ES-I3 (cell line): ENCODE measurements around the gene CDH12.
"Not testable (repeated sequence)": the region's sequence is repeated elsewhere in the genome, so short reads cannot be mapped to it uniquely, and the experiment has no call there.

Source experiments
- H3K36me3 ChIP-seq: 2 replicates; pipeline ENCODE4 v1.6.1; 2013; ENCODE audit warnings: mild to moderate bottlenecking, low read length, control low read depth, moderate library complexity; ENCODE audit not compliant: insufficient read depth
- H3K4me1 ChIP-seq: 2 replicates; pipeline ENCODE4 v1.6.1; 2013; ENCODE audit warnings: mild to moderate bottlenecking, control low read depth, low read length; ENCODE audit not compliant: insufficient read depth
- H3K9ac ChIP-seq: 2 replicates; pipeline ENCODE4 v1.6.1; 2013; ENCODE audit warnings: low read depth, mild to moderate bottlenecking, low read length, moderate library complexity
- H3K9me3 ChIP-seq: 2 replicates; pipeline ENCODE4 v1.6.1; 2013; ENCODE audit warnings: mild to moderate bottlenecking, low read length, moderate library complexity; ENCODE audit not compliant: control insufficient read depth, insufficient read depth

CDH12 gene

DNA sequence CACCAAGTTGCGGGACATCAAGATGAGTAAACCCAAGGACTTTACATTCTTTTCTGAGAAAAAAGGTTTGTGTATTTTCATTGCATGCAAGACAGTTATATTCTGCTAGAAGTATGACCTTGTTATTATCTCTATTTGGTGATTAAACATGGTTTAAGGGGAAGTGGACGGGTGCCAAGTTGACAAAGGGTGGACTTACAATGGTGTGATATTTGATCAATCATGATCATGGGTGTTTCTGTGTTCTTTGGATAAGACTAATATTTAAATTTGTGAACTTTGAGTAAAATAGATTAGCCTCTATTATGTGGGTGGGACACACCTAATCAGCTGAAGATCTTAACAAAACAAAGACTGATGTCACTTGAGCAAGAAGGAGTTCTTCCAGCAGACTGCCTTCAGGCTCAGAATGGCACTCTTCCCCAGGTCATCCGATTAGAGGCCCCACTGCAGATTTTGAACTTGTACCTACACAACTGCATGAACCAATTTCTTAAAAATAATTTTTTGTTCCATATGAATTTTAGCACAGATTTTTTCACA, 782.9 kb downstream of the CDH12 start:
- H3K4me1 ChIP-seq = no peaks in the 10 kb centered on the region
- no peaks in the 10 kb centered on the region for H3K9me3 ChIP-seq
- H3K9ac ChIP-seq = no peak overlapping the region
- H3K36me3 ChIP-seq = no peaks in the 10 kb centered on the region

DNA sequence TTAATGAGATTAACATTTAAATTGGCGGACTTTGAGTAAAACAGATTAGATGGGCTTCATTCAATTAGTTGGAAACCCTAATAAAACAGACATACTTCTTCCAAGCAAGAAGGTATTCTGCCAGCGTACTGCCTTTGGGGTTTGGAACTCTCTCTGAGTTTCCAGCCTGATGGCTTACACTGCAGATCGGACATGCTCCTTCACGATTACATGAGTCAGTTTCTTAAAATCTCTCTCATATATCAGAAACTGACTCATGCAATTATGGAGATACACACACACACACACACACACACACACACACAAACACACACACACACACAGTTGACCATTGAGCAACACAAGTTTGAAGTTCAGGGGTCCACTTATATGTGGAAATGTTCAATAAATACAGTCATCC, 789.4 kb downstream of the CDH12 start:
- no peaks in the 10 kb centered on the region for H3K36me3 ChIP-seq
- H3K4me1 ChIP-seq = no peaks in the 10 kb centered on the region
- H3K9me3 ChIP-seq = no peaks in the 10 kb centered on the region
- H3K9ac ChIP-seq = no peak overlapping the region

DNA sequence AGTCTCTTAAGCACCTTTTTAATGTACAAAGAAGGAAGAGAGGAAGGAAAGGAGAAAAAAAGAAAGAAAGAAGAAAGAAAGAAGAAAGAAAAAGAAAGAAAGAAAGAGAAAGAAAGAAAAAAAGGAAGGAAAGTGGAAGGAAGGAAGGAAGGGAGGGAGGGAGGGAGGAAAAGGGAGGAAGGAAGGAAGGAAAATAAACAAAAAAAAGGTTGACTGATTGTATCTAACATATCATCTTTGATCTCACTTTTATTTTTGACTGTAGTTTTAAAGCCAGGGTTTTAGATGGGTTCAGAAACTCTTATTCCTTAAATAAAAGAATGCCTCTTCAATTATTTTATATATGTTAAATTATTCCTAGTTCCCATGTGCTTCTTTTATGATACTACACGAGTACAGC, 794.5 kb downstream of the CDH12 start:
- no peaks in the 10 kb centered on the region for H3K9me3 ChIP-seq
- no peaks in the 10 kb centered on the region for H3K36me3 ChIP-seq
- no peak overlapping the region for H3K9ac ChIP-seq
- H3K4me1 ChIP-seq = no peaks in the 10 kb centered on the region

DNA sequence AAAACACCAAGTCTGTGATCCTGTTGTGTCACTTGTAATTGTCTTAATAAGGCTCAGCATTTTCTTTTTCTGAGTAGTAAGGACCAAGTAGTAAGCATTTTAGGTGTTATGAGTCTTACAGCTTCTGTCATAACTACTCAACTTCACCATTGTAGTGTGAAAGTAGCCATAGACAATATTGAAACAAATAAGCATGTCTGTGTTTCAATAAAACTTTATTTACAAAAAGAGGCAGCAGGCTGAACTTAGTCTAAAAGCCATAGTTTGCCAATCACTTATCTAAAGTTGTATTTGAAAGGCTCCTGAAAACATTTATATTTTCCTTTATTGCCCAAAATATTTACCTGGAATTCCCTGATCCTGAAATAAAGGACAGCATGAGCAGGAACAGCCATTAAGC, 796.1 kb downstream of the CDH12 start:
- no peaks in the 10 kb centered on the region for H3K36me3 ChIP-seq
- H3K9me3 ChIP-seq = no peaks in the 10 kb centered on the region
- H3K9ac ChIP-seq = no peak overlapping the region
- no peaks in the 10 kb centered on the region for H3K4me1 ChIP-seq

DNA sequence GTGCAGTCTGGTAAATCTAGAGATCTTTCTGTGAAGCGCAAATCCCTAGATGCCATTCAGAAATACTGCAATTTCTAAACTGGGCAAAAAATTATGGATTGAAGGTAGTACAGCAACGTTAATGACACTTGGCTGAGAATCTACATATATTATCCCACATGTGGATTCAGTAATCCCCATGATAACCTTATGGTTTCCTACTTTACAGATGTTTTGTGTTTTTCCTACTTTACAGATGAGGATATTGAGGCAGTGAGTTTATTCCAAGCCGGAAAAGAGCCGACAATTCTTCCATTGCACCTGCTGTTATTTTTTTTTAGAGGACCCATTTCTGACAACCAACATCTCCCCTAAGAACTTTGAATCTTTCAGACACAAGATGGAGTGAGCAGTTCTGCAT, 796.5 kb downstream of the CDH12 start:
- Histone ChIP-seq H3K4me1 (no peaks in the 10 kb centered on the region), H3K9ac (no peak overlapping the region), H3K36me3 (no peaks in the 10 kb centered on the region), H3K9me3 (no peaks in the 10 kb centered on the region)

DNA sequence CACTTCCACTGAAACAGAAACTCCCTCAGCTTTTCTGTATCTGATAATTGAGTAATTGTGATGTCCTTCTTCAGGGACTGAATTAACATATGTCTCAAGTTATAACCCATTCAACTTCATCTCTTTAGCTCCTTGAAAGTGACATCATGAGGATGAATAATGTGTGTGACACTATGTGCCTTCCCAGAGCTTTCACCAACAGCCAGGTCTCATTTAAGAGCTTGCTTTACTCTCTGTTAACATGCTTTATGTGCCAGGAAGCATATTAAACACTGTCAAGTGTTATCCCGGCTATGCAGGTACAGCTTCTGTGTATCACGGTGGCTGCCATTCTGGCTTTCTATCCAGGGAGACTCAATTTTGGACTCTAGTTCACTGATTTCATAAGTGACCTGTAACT, 799.9 kb downstream of the CDH12 start:
- H3K9me3 ChIP-seq = no peaks in the 10 kb centered on the region
- no peak overlapping the region for H3K9ac ChIP-seq
- H3K36me3 ChIP-seq = no peaks in the 10 kb centered on the region
- no peaks in the 10 kb centered on the region for H3K4me1 ChIP-seq

DNA sequence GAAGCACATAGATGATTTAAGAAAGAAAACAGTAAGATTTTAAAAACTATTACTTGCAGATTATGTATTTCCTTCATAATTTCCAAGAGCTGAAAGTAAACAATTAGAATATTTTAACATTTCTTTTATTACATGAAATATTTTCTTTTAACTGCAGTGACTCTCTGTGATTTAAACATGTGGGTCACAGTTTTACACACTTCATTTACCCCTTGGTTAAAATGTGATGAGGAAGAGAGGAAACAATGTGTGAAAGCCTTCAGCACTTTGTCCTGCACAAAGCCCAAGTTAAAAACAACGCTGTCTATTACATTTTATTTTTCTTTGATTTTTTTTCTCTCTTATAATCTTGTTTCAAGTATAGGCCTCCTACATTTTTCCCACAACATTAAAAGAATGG, 801.3 kb downstream of the CDH12 start:
- Histone ChIP-seq H3K4me1 (no peaks in the 10 kb centered on the region), H3K9ac (no peak overlapping the region), H3K36me3 (no peaks in the 10 kb centered on the region), H3K9me3 (no peaks in the 10 kb centered on the region)

DNA sequence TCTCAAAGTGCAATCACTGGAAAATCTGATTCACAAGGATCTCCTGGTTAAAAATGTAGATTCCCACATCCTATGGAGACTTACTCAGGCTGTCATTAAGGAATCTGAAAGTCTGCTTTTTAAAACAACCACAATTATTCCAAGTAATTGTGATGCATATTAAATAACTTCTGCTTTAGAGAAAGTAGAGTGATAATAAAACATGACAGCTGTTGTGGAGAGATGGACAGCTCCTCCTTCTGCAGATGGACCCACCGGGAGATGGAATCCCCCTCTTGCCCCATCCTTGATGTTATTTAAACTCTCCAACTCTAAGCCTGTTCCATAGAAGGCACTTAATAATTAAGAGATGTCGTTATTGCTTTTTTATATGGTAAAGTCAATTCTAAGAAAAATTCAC, 802.2 kb downstream of the CDH12 start:
- no peaks in the 10 kb centered on the region for H3K9me3 ChIP-seq
- H3K9ac ChIP-seq = no peak overlapping the region
- H3K36me3 ChIP-seq = no peaks in the 10 kb centered on the region
- no peaks in the 10 kb centered on the region for H3K4me1 ChIP-seq

DNA sequence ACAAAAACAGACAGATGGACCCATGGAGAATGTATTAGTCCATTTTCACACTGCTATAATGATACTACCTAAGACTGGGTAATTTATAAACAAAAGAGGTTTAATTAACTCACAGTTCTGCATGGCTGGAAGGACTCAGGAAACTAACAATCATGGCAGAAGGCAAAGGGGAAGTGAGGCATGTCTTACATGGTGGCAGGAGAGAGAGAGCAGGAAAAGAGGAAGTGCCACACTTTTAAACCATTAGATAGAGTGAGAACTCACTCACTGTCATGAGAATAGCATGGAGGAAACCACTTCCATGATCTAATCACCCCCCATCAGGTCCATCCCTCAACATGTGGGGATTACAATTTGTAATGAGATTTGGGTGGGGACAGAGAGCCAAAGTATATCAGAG, 808.9 kb downstream of the CDH12 start:
- H3K9me3 ChIP-seq = no peaks in the 10 kb centered on the region; the same call in 1 of the 2 replicates
- no peak overlapping the region for H3K9ac ChIP-seq
- no peaks in the 10 kb centered on the region for H3K36me3 ChIP-seq
- no peaks in the 10 kb centered on the region for H3K4me1 ChIP-seq

DNA sequence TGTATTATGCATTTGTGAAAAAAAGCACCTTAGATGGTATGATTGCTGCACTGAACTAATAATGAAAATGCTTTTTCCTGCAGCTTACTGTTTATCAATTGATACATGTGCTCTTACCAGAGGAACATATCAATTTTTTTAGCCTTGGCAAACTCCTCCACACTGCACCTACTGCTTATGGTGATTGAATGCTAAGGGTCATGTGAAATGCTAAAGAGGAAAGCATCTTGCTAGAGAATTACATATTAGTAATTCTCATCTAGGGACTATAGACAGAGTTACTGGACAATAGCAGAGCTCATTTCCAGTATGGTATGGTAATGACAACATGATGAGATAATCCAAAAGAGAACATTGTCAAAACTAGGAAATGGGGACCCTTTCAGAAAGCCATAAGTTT, 817.1 kb downstream of the CDH12 start:
- H3K36me3 ChIP-seq = no peaks in the 10 kb centered on the region
- no peaks in the 10 kb centered on the region for H3K4me1 ChIP-seq
- no peaks in the 10 kb centered on the region for H3K9me3 ChIP-seq
- no peak overlapping the region for H3K9ac ChIP-seq

DNA sequence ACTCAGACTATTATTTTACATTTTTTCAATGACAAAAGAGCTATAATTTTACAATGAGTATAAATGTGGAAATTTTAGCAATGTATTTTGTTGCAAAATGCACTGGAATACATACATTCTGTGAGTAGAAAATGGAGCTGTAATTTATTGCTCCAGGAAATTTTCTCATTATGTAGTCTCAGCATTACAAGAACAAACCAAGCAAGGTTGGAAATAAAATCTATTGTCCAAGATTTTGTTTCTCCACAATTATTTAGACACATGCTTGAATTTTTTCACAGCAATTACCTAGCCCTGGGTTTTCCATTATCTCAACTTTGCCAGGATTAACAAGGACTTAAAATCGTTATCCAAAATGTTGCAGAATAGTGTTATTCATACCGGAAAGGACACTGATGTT, 820.1 kb downstream of the CDH12 start:
- no peak overlapping the region for H3K9ac ChIP-seq

DNA sequence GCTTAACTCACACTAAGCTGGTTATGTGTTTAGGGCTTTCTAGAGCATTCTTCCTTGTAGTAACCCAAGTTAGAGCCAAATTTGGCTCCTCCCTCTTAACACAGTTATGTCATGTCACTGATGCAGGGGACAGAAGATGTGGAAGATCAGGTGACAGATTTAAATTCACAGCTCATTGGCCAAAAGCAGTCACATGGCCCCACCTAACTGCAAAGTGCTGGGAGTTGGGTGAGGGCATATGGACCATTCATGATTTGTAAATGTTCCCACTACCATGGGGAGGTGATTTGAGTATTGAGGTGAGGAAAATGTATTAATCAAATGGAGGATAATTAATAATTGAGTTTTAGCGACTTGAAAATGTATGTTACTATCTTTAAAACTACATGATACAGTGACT, 829.4 kb downstream of the CDH12 start:
- Histone ChIP-seq H3K4me1 (no peaks in the 10 kb centered on the region), H3K36me3 (no peaks in the 10 kb centered on the region)

More for the DNA sequence above, 820.1 kb downstream of the CDH12 start:
- Histone ChIP-seq H3K4me1 (no peaks in the 10 kb centered on the region), H3K9me3 (no peaks in the 10 kb centered on the region), H3K36me3 (no peaks in the 10 kb centered on the region)

DNA sequence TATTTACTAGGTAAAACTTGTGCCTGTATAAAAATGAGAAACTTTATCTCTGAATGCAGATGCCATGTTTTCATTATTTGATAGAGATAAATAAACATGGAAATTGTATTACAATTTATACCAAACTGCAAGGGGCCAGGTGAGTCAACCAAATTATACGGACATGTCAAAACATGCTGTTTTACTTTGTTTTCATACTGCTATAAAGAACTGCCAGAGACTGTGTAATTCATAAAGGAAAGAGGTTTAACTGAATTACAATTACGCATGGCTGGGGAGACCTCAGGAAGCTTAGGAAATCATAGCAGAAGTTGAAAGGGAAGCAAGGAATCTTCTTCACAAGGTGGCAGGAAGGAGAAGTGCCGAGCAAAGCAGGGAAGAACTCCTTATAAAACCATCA, 840.3 kb downstream of the CDH12 start:
- H3K9me3 ChIP-seq, H3K9ac ChIP-seq, H3K36me3 ChIP-seq, H3K4me1 ChIP-seq: not testable (repeated sequence)

More for the DNA sequence above, 829.4 kb downstream of the CDH12 start:
- no peak overlapping the region for H3K9ac ChIP-seq
- no peaks in the 10 kb centered on the region for H3K9me3 ChIP-seq

DNA sequence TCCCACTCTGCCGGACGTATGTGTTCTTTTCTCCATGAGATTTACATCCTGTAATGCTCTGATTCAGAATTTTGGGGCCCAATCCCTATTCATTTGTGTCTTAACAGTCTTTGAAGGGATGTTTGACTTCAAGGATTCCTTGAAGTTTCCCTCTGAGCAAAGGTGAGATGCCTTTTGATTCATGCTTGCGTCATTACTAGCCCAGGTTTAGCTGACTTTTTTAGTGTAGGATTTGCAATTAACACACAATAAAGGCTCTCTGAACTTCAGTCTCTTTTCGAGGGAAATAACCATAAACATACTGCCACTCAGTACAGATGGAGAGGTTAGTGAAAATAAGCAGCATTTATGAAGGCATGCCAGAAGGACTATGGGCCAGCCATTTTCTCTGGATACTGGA, 842.3 kb downstream of the CDH12 start:
- not testable (repeated sequence) for H3K4me1 ChIP-seq, H3K9ac ChIP-seq, H3K9me3 ChIP-seq, H3K36me3 ChIP-seq

DNA sequence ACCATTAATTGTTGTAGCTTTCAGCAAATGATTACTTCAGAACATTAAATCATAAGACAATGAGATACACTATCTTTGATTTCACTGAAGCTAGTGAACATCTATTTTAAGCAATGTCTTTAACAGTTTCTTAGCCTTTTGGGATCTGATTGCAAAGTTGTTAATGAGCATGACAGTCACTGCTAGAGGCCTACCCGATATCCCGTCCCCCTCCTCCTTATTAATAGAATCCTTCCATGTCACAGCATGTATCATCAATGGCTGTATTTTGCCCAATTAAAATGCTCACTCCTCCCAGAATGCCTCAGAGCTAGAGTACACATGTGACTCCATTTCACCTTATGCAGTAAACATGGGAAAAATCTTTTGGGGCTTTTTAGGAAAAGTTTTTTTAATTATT, 852.0 kb downstream of the CDH12 start:
- H3K9ac ChIP-seq, H3K4me1 ChIP-seq, H3K36me3 ChIP-seq, H3K9me3 ChIP-seq: not testable (repeated sequence)

DNA sequence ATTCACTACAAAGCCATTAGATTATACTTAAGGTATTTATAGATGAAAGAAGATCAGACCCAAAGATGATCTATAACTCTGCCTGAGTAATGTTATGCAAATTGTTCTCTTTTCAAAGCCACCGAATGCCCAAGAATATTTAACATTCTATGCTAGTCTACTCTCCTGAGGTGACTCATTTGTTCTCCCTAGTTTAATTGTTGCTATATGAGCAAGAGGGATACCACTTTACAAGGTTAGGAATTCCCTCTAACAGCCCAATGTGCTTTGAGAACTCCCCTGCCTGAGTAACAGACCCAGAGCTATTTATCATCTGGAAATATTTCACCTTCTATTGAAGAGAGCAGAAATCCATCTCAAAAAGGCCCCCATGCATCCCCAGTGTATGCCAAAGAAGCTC, 867.3 kb downstream of the CDH12 start:
- not testable (repeated sequence) for H3K9me3 ChIP-seq, H3K36me3 ChIP-seq, H3K4me1 ChIP-seq, H3K9ac ChIP-seq
